ENCODE data around the gene NPR3.

DNA sequence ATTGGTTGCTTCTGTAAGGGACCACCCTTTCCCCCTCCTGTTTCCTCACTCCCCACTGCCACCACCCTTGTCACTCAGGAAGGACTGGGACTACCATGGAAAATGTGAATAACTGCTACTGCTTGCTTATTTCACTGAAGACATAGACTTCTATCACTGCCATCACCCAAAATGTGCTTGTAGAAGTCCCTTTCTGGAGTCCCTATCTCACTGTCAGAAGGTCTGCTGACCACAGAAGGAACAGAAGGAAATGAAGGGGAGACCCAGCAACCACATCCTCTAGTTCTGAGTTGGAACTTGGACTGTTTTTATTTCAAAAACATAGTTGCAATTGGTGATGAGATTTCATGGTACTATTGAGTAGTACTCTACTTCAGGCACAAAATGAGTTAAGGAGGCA, 122.5 kb downstream of the NPR3 start:
- TF ChIP-seq, protein P1, sequence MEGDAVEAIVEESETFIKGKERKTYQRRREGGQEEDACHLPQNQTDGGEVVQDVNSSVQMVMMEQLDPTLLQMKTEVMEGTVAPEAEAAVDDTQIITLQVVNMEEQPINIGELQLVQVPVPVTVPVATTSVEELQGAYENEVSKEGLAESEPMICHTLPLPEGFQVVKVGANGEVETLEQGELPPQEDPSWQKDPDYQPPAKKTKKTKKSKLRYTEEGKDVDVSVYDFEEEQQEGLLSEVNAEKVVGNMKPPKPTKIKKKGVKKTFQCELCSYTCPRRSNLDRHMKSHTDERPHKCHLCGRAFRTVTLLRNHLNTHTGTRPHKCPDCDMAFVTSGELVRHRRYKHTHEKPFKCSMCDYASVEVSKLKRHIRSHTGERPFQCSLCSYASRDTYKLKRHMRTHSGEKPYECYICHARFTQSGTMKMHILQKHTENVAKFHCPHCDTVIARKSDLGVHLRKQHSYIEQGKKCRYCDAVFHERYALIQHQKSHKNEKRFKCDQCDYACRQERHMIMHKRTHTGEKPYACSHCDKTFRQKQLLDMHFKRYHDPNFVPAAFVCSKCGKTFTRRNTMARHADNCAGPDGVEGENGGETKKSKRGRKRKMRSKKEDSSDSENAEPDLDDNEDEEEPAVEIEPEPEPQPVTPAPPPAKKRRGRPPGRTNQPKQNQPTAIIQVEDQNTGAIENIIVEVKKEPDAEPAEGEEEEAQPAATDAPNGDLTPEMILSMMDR (IDR thresholded peaks at IDR 0.05; ENCODE audit: low read length) = no peak
- no peak for TF ChIP-seq EZH2 (IDR thresholded peaks at IDR 0.05; ENCODE audit: borderline replicate concordance, low read length)

All from OCI-LY1 (cell line).